HepG2 (cell line): ENCODE data around the gene OPA3. TPM values are rescaled to one million over a fixed set of nuclear protein-coding genes. Genes with fewer than 3 reads are reported as not detected.

ENCODE experiments used
- ATAC-seq: fragments of 200-7000 bp; cut with Tn5 transposase; 3 replicates; pipeline ENCODE4 v1.9.1; 2020; ENCODE audit warnings: mild to moderate bottlenecking, moderate library complexity
- BruUV-seq: library from RNA; stranded (reverse); fragments of 400-500 nt; replicated peaks from 2 replicates; lab custom pipeline; 2021; lab: Mats Ljungman, UMichigan
- CTCF ChIA-PET: fragments of 300-600 bp; formaldehyde crosslinking; extraction: SDS; loops from one replicate; lab custom pipeline; 2021; ENCODE audit warnings: low total read pairs, inconsistent platforms, low intra/inter-chr PET ratio; lab: Yijun Ruan, JAX
- POLR2A ChIA-PET: fragments of 350-600 bp; sonication (Branson Sonifier 250); formaldehyde crosslinking; loops from one replicate; lab custom pipeline; 2020; ENCODE audit warnings: antibody characterized with exemption, inconsistent platforms; lab: Yijun Ruan, JAX
- DNase-seq: peaks from one replicate; pipeline ENCODE4 v3.0.0-alpha.2; 2015; ENCODE audit warnings: low spot score
- FAIRE-seq: peaks from 3 replicates; lab custom pipeline; 2011; peaks lifted over from hg19 to GRCh38; lab: Jason Lieb, UNC
- H2AFZ ChIP-seq: one replicate; pipeline ENCODE4 v1.6.1; 2011; ENCODE audit warnings: low read length, inconsistent platforms
- H3K27ac ChIP-seq: fragments of 300-600 bp; 3 replicates; pipeline ENCODE4 v1.8.0; 2011; ENCODE audit warnings: mixed run types, mild to moderate bottlenecking, mixed read lengths, low read length, inconsistent platforms; ENCODE audit not compliant: insufficient read depth; ENCODE audit errors: extremely low read length
- H3K27me3 ChIP-seq, 2 experiments: fragments of 200-600 bp in 1 of 2; 2 replicates in 1 of 2; 3 replicates in 1 of 2; pipeline versions ENCODE4 v1.6.0 to v1.8.0; 2011; ENCODE audit warnings: low read length in 2 of 2, mild to moderate bottlenecking in 2 of 2, moderate library complexity in 2 of 2, inconsistent platforms in 1 of 2; ENCODE audit not compliant: insufficient read depth in 2 of 2, control insufficient read depth in 1 of 2
- H3K36me3 ChIP-seq, 2 experiments: fragments of 200-600 bp in 1 of 2; replicated peaks in 1 of 2; 2 replicates in 1 of 2; 3 replicates in 1 of 2; pipeline versions ENCODE4 v1.5.1 to v1.8.0; 2011; ENCODE audit warnings: low read length in 2 of 2, inconsistent platforms in 1 of 2; ENCODE audit not compliant: insufficient read depth in 2 of 2, control insufficient read depth in 1 of 2
- H3K4me1 ChIP-seq: 2 replicates; pipeline ENCODE4 v1.5.1; 2012; ENCODE audit warnings: low read length, inconsistent platforms; ENCODE audit not compliant: insufficient read depth
- H3K4me2 ChIP-seq: 2 replicates; pipeline ENCODE4 v1.6.0; 2011; ENCODE audit warnings: low read depth, low read length, inconsistent platforms
- H3K4me3 ChIP-seq, 3 experiments: fragments of 200-600 bp in 1 of 3; sonication (generic), shearing (Covaris generic) in 1 of 3; replicated peaks in 1 of 3; 2 replicates each; pipeline ENCODE4 v1.5.1; 2011 to 2016; ENCODE audit warnings: low read length in 3 of 3, inconsistent platforms in 2 of 3, low read depth in 2 of 3, mild to moderate bottlenecking in 2 of 3, control low read depth in 1 of 3, mixed read lengths in 1 of 3; ENCODE audit not compliant: insufficient read depth in 1 of 3
- H3K79me2 ChIP-seq: one replicate; pipeline ENCODE4 v1.6.1; 2011; ENCODE audit warnings: low read length, inconsistent platforms; ENCODE audit not compliant: insufficient read depth
- H3K9ac ChIP-seq: 2 replicates; pipeline ENCODE4 v1.6.0; 2011; ENCODE audit warnings: mild to moderate bottlenecking, low read depth, low read length, inconsistent platforms; ENCODE audit not compliant: insufficient read depth
- H3K9me3 ChIP-seq: 2 replicates; pipeline ENCODE4 v1.5.1; 2012; ENCODE audit warnings: mild to moderate bottlenecking, low read length
- H4K20me1 ChIP-seq: 2 replicates; pipeline ENCODE4 v1.6.0; 2011; ENCODE audit warnings: inconsistent platforms, mild to moderate bottlenecking, low read length, moderate library complexity; ENCODE audit not compliant: insufficient read depth
- ATF1 ChIP-seq: IDR thresholded peaks from 2 replicates; pipeline ENCODE4 v1.6.1; 2016; ENCODE audit warnings: mild to moderate bottlenecking, control low read depth
- EP300 ChIP-seq, 3 experiments: sonication (generic) in 1 of 3; formaldehyde crosslinking in 1 of 3; IDR thresholded peaks; 2 replicates each; pipeline versions ENCODE4 v1.5.1 to v1.6.1; 2011 to 2020; ENCODE audit warnings: low read depth in 2 of 3, low read length in 2 of 3, borderline replicate concordance in 1 of 3, improper control_type of control experiment in 1 of 3, mild to moderate bottlenecking in 1 of 3, missing genetic modification reagents in 1 of 3, moderate library complexity in 1 of 3
- FLYWCH1 ChIP-seq: sonication (generic); formaldehyde crosslinking; IDR thresholded peaks from 2 replicates; pipeline ENCODE4 v1.8.1; 2023; ENCODE audit warnings: mild to moderate bottlenecking, missing genetic modification reagents
- FOSL2 ChIP-seq: sonication (generic); formaldehyde crosslinking; IDR thresholded peaks from 2 replicates; pipeline ENCODE4 v1.4.0; 2020; ENCODE audit warnings: missing genetic modification reagents
- FOXP4 ChIP-seq: sonication (generic); formaldehyde crosslinking; IDR thresholded peaks from 2 replicates; pipeline ENCODE4 v1.4.0; 2020; ENCODE audit warnings: missing genetic modification reagents
- KAT8 ChIP-seq: IDR thresholded peaks from 2 replicates; pipeline ENCODE4 v1.6.1; 2016; ENCODE audit warnings: missing genetic modification reagents, missing compliant biosample characterization
- MATR3 ChIP-seq: sonication (generic); formaldehyde crosslinking; IDR thresholded peaks from 2 replicates; pipeline ENCODE4 v1.4.0; 2020; ENCODE audit warnings: missing genetic modification reagents
- PAF1 ChIP-seq: IDR thresholded peaks from 2 replicates; pipeline ENCODE4 v1.6.1; 2016; ENCODE audit warnings: missing genetic modification reagents, missing compliant biosample characterization
- SAP130 ChIP-seq: IDR thresholded peaks from 2 replicates; pipeline ENCODE4 v1.6.1; 2016; ENCODE audit warnings: low read depth
- SP5 ChIP-seq: IDR thresholded peaks from 2 replicates; pipeline ENCODE4 v1.6.1; 2016; ENCODE audit warnings: low read depth, borderline replicate concordance
- ZBTB21 ChIP-seq: sonication (generic); formaldehyde crosslinking; IDR thresholded peaks from 2 replicates; pipeline ENCODE4 v1.4.0; 2020; ENCODE audit warnings: missing genetic modification reagents
- ZFP90 ChIP-seq: sonication (generic); formaldehyde crosslinking; IDR thresholded peaks from 2 replicates; pipeline ENCODE4 v1.8.0; 2022; ENCODE audit warnings: missing genetic modification reagents, mild to moderate bottlenecking, inconsistent platforms, borderline replicate concordance
- ZNF777 ChIP-seq: sonication (generic); formaldehyde crosslinking; IDR thresholded peaks from 2 replicates; pipeline ENCODE4 v1.4.0; 2020; ENCODE audit warnings: missing genetic modification reagents
- WGBS: methylation state at CpG from one replicate; pipeline ENCODE4 v1.1.6; 2017; ENCODE audit warnings: low lambda C conversion rate; 5-methylcytosine and 5-hydroxymethylcytosine counted together
- in situ Hi-C: cut with HindIII; loops from 2 replicates; pipeline ENCODE4 v1.10.0; 2017; ENCODE audit warnings: low pct_unique_long_range_greater_than_20kb; ENCODE audit not compliant: extremely low pct_ligation_motif_present
- intact Hi-C: fragments of 100-400 bp; cut with micrococcal nuclease; formaldehyde crosslinking; loops from one replicate; pipeline ENCODE4 v1.10.0; 2022; ENCODE audit not compliant: unreplicated experiment
- polyA plus RNA-seq, 8 experiments: library from polyadenylated mRNA; depleted of rRNA in 3 of 8; stranded (reverse) in 7 of 8; unstranded in 1 of 8; fragments of >200 nt; fragmentation: Illumina TruSeq in 4 of 8; extraction: Trizol in 4 of 8; gene quantifications; 2 replicates each; pipeline versions ENCODE4 v1.2.1 to v1.2.3, GENCODE V29; 2011 to 2016; ENCODE audit warnings: low read depth in 4 of 8, missing spikeins in 1 of 8, mixed read lengths in 1 of 8; ENCODE audit not compliant: insufficient read depth in 1 of 8
- total RNA-seq, 5 experiments: library from RNA; depleted of rRNA; stranded (reverse); fragments of >200 nt; fragmentation: Illumina TruSeq; extraction: Trizol; gene quantifications; 2 replicates each; pipeline ENCODE4 v1.2.3, GENCODE V29; 2016; ENCODE audit warnings: low read depth in 1 of 5
- TF ChIP-seq, protein P1 (sequence below): sonication (generic); formaldehyde crosslinking; IDR thresholded peaks from 2 replicates; pipeline ENCODE4 v1.5.1; 2020; ENCODE audit warnings: mild to moderate bottlenecking, moderate library complexity, missing genetic modification reagents
- TF ChIP-seq, protein P2 (sequence below): sonication (generic); formaldehyde crosslinking; IDR thresholded peaks from 2 replicates; pipeline ENCODE4 v1.8.0; 2022; ENCODE audit warnings: missing genetic modification reagents, low read depth, mild to moderate bottlenecking, borderline replicate concordance
- TF ChIP-seq, protein P3 (sequence below): sonication (generic); formaldehyde crosslinking; IDR thresholded peaks from 2 replicates; pipeline ENCODE4 v1.8.0; 2023; ENCODE audit warnings: mild to moderate bottlenecking, missing genetic modification reagents

The OPA3 gene
- total and polyA plus RNA-seq, 2 of the 13 experiments (the other 11 are each of a cell fraction or from before 2014, with no cell fraction given), result 8.3 to 17.7 TPM

- TF ChIP-seq ATF1 (no peak), FLYWCH1 (CRISPR knock-in tag) (no peak), FOXP4 (no peak)
Observed at GRCh38 chr19:45485305-45486077, 99.1 kb downstream of the OPA3 start (continued).

- Histone ChIP-seq H3K4me3 (peak overlapping the region in 1 of 3 experiments; percentile 22; a peak in 1 of 6 replicates), H4K20me1 (no peaks in the 10 kb centered on the region), H3K4me2 (peak overlapping the region; percentile 77), H3K79me2 (no peaks in the 10 kb centered on the region), H3K9me3 (no peaks in the 10 kb centered on the region), H3K4me1 (peaks cover 29% of the 10 kb centered on the region), H2AFZ (no peak overlapping the region), H3K36me3 (no peaks in the 10 kb centered on the region), H3K27ac (no peak overlapping the region), H3K27me3 (peaks cover 0 to 7% of the 10 kb centered on the region in 2 experiments; a peak in 2 of 5 replicates), H3K9ac (no peak overlapping the region)
- no TSS peak for BruUV-seq
- DNase-seq (peak; percentile 57), FAIRE-seq (no peak), ATAC-seq (peak; percentile 21)
- intact Hi-C loops (no loop called here), in situ Hi-C loops (no loop called here)
- POLR2A ChIA-PET, result interaction anchor here (1.1 to 1.8 kb wide), 6 partner anchors 15 to 100 kb away, joined by 3 to 8 read pairs (median 4); partner anchors contain the start of gene FOSB
- CTCF ChIA-PET, result interaction anchor here (1.2 to 2.4 kb wide), 4 partner anchors 9 to 80 kb away, joined by 4 to 21 read pairs (median 12); partner anchors contain the start of gene PPP1R13L
- 18% methylated on average over 13 of the region's 13 CpGs for WGBS
- 0 out of 2 replicates have a peak, but pooled peaks have one; percentile 26 for TF ChIP-seq KAT8 (CRISPR knock-in tag)
- 0 out of 2 replicates have a peak, but pooled peaks have one; percentile 16 for TF ChIP-seq SAP130 (CRISPR knock-in tag)
- no peak for TF ChIP-seq MATR3 (CRISPR knock-in tag)
- no peak for TF ChIP-seq ZBTB21 (CRISPR knock-in tag)
- TF ChIP-seq SP5 (CRISPR knock-in tag), result 0 out of 2 replicates have a peak, but pooled peaks have one; percentile 17
- no peak for TF ChIP-seq ZFP90 (CRISPR knock-in tag)
- no peak for TF ChIP-seq PAF1
- TF ChIP-seq, protein P1, sequence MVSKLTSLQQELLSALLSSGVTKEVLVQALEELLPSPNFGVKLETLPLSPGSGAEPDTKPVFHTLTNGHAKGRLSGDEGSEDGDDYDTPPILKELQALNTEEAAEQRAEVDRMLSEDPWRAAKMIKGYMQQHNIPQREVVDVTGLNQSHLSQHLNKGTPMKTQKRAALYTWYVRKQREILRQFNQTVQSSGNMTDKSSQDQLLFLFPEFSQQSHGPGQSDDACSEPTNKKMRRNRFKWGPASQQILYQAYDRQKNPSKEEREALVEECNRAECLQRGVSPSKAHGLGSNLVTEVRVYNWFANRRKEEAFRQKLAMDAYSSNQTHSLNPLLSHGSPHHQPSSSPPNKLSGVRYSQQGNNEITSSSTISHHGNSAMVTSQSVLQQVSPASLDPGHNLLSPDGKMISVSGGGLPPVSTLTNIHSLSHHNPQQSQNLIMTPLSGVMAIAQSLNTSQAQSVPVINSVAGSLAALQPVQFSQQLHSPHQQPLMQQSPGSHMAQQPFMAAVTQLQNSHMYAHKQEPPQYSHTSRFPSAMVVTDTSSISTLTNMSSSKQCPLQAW (CRISPR knock-in tag), result no peak
- no peak for TF ChIP-seq ZNF777 (CRISPR knock-in tag)
- TF ChIP-seq FOSL2 (CRISPR knock-in tag), result peak; percentile 91
- TF ChIP-seq, protein P2, sequence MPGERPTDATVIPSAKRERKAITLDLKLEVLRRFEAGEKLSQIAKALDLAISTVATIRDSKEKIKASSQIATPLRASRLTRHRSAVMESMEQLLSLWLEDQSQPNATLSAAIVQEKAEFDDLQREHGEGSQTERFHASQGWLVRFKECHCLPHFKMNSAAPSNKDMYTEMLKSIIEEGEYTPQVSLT, result no peak
- TF ChIP-seq, protein P3, sequence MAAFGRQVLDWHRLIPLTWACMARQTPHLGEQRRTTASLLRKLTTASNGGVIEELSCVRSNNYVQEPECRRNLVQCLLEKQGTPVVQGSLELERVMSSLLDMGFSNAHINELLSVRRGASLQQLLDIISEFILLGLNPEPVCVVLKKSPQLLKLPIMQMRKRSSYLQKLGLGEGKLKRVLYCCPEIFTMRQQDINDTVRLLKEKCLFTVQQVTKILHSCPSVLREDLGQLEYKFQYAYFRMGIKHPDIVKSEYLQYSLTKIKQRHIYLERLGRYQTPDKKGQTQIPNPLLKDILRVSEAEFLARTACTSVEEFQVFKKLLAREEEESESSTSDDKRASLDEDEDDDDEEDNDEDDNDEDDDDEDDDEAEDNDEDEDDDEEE (CRISPR knock-in tag), result no peak
- no peak for TF ChIP-seq EP300 (IDR thresholded peaks at IDR 0.05; ENCODE audit: low read depth in 2 of 2, low read length in 2 of 2)
- peak; percentile 40; the same call in 1 of the 2 replicates for TF ChIP-seq EP300 (CRISPR knock-in tag; IDR thresholded peaks at IDR 0.05; ENCODE audit: borderline replicate concordance)
Observed at GRCh38 chr19:45484273-45484945, 100.2 kb downstream of the OPA3 start.
